Panc1 (cell line): Measurements from ENCODE around the gene UBR3. TPM values are rescaled to one million over a fixed set of nuclear protein-coding genes. Genes with fewer than 3 reads are reported as not detected.

Experiments
- ATAC-seq: fragments of 200-7000 bp; cut with Tn5 transposase; 2 replicates; pipeline ENCODE4 v1.9.1; 2020; ENCODE audit warnings: mild to moderate bottlenecking, moderate library complexity
- BruUV-seq: library from RNA; stranded (reverse); fragments of 400-500 nt; replicated peaks from 2 replicates; lab custom pipeline; 2021; lab: Mats Ljungman, UMichigan
- CTCF ChIA-PET: fragments of 300-600 bp; sonication (Branson Sonifier 250); formaldehyde crosslinking; loops from one replicate; lab custom pipeline; 2022; ENCODE audit warnings: antibody characterized with exemption; lab: Charles Lee
- POLR2A ChIA-PET: fragments of 300-600 bp; sonication (Branson Sonifier 250); formaldehyde crosslinking; loops from one replicate; lab custom pipeline; 2022; ENCODE audit warnings: antibody characterized with exemption; lab: Charles Lee
- DNase-seq: peaks from one replicate; pipeline ENCODE4 v3.0.0-alpha.2; 2010; ENCODE audit warnings: low read depth, low spot score
- H3K27ac ChIP-seq: 2 replicates; pipeline ENCODE4 v1.5.1; 2011; ENCODE audit warnings: mild to moderate bottlenecking, low read length, inconsistent platforms
- H3K27me3 ChIP-seq: fragments of 200-500 bp; sonication (Bioruptor generic); 2 replicates; pipeline ENCODE4 v1.6.0; 2014; ENCODE audit warnings: low read length, inconsistent platforms; ENCODE audit not compliant: control insufficient read depth, insufficient read depth
- H3K36me3 ChIP-seq: fragments of 200-500 bp; sonication (Bioruptor generic); 2 replicates; pipeline ENCODE4 v1.5.1; 2014; ENCODE audit warnings: inconsistent platforms, mild to moderate bottlenecking, low read length, moderate library complexity; ENCODE audit not compliant: control insufficient read depth, insufficient read depth
- H3K4me1 ChIP-seq: 2 replicates; pipeline ENCODE4 v1.5.1; 2011; ENCODE audit warnings: inconsistent platforms, mild to moderate bottlenecking, low read length, moderate library complexity; ENCODE audit not compliant: control insufficient read depth, insufficient read depth
- H3K4me3 ChIP-seq, 2 experiments: 2 replicates each; pipeline ENCODE4 v1.5.1; 2011 to 2012; ENCODE audit warnings: low read depth in 2 of 2, low read length in 2 of 2, mild to moderate bottlenecking in 2 of 2, inconsistent platforms in 1 of 2, moderate library complexity in 1 of 2
- H3K9me3 ChIP-seq: fragments of 200-500 bp; sonication (Bioruptor generic); 2 replicates; pipeline ENCODE4 v1.5.1; 2014; ENCODE audit warnings: low read depth, mild to moderate bottlenecking, inconsistent platforms, low read length, moderate library complexity; ENCODE audit not compliant: control insufficient read depth, insufficient read depth
- CTCF ChIP-seq: fragments of 450-650 bp; IDR thresholded peaks from 2 replicates; pipeline ENCODE4 v1.5.1; 2017; ENCODE audit warnings: mild to moderate bottlenecking
- POLR2AphosphoS5 ChIP-seq: IDR thresholded peaks from 2 replicates; pipeline ENCODE4 v1.6.1; 2012; ENCODE audit warnings: mild to moderate bottlenecking, low read depth, low read length, moderate library complexity
- REST ChIP-seq, 2 experiments: IDR thresholded peaks; 2 replicates each; pipeline ENCODE4 v1.6.1; 2011 to 2012; ENCODE audit warnings: low read depth in 2 of 2, control low read depth in 1 of 2, low read length in 1 of 2, mild to moderate bottlenecking in 1 of 2, moderate library complexity in 1 of 2; ENCODE audit not compliant: insufficient read depth in 1 of 2
- SIN3A ChIP-seq: IDR thresholded peaks from 2 replicates; pipeline ENCODE4 v1.6.1; 2012; ENCODE audit warnings: low read depth, mild to moderate bottlenecking, low read length, moderate library complexity, borderline replicate concordance; ENCODE audit not compliant: insufficient read depth
- TCF7L2 ChIP-seq: IDR thresholded peaks from 2 replicates; pipeline ENCODE4 v1.6.1; 2011; ENCODE audit warnings: mild to moderate bottlenecking, low read depth, low read length, inconsistent platforms
- in situ Hi-C: cut with HindIII; loops from 2 replicates; pipeline ENCODE4 v1.10.0; 2016; ENCODE audit warnings: low sequenced_read_pairs, low pct_unique_long_range_greater_than_20kb
- intact Hi-C: fragments of 100-400 bp; cut with micrococcal nuclease; formaldehyde crosslinking; loops from one replicate; pipeline ENCODE4 v1.10.0; 2022; ENCODE audit not compliant: unreplicated experiment
- total RNA-seq: library from RNA; stranded (reverse); gene quantifications from one replicate; pipeline ENCODE4 v1.2.1, GENCODE V29; 2021; ENCODE audit not compliant: unreplicated experiment

Gene UBR3
- total RNA-seq, 1 experiment from 2014 or later: 27.9 TPM

- H3K4me3 ChIP-seq: no peak overlapping the region
- no peak overlapping the region for H3K27ac ChIP-seq
- peaks cover 5% of the 10 kb centered on the region; the same call in 1 of the 2 replicates for H3K4me1 ChIP-seq
- POLR2A ChIA-PET: no interaction called here
- CTCF ChIA-PET: interaction anchor here (0.5 kb wide), 1 partner anchor 12 kb away, joined by 3 read pairs; no protein-coding TSS in a partner anchor
- H3K9me3 ChIP-seq: no peaks in the 10 kb centered on the region
- no peaks in the 10 kb centered on the region for H3K27me3 ChIP-seq
- no peaks in the 10 kb centered on the region; the same call in 1 of the 2 replicates for H3K36me3 ChIP-seq
- ATAC-seq (no peak; the same call in 1 of the 2 replicates), DNase-seq (no peak)
- no peak for TF ChIP-seq TCF7L2
- no peak for TF ChIP-seq POLR2AphosphoS5
- no peak for TF ChIP-seq SIN3A
- no peak for TF ChIP-seq REST (IDR thresholded peaks at IDR 0.05; ENCODE audit: insufficient read depth in 1 of 2, low read depth in 2 of 2, low read length in 1 of 2)
- no peak for TF ChIP-seq CTCF
- in situ Hi-C loops (no loop called here), intact Hi-C loops (no loop called here)
- BruUV-seq: no TSS peak
Observed at GRCh38 chr2:169964740-169965139, 137.5 kb downstream of the UBR3 start.

- no peaks in the 10 kb centered on the region for H3K27me3 ChIP-seq
- no peak for TF ChIP-seq SIN3A
- TF ChIP-seq REST (IDR thresholded peaks at IDR 0.05; ENCODE audit: insufficient read depth in 1 of 2, low read depth in 2 of 2, low read length in 1 of 2): no peak
- no peak for TF ChIP-seq CTCF
- no peak for TF ChIP-seq TCF7L2
- no peak for TF ChIP-seq POLR2AphosphoS5
- ATAC-seq: no peak
- H3K36me3 ChIP-seq: no peaks in the 10 kb centered on the region; the same call in 1 of the 2 replicates
- intact Hi-C loops: no loop called here
- POLR2A ChIA-PET: no interaction called here
- H3K27ac ChIP-seq: no peak overlapping the region
- H3K4me3 ChIP-seq: no peak overlapping the region
- CTCF ChIA-PET: no interaction called here
- DNase-seq: no peak
- in situ Hi-C loops: no loop called here
- peaks cover 5% of the 10 kb centered on the region; the same call in 1 of the 2 replicates for H3K4me1 ChIP-seq
- BruUV-seq: no TSS peak
- no peaks in the 10 kb centered on the region for H3K9me3 ChIP-seq
Observed at GRCh38 chr2:169965495-169965894, 138.2 kb downstream of the UBR3 start.
